ENCODE measurements around the gene RPL36. TPM values are rescaled to one million over a fixed set of nuclear protein-coding genes. Genes with fewer than 3 reads are reported as not detected.

RPL36 gene
- total and polyA plus RNA-seq, 2 experiments from 2014 or later: 895 to 3,204 TPM

- H3K4me1 Mint-ChIP-seq: peaks cover 13% of the 10 kb centered on the region
- H3K36me3 Mint-ChIP-seq (ENCODE audit: low read depth): peaks cover 92% of the 10 kb centered on the region
- DNase-seq (ENCODE audit: low spot score): no peak
- H3K4me3 ChIP-seq: no peak overlapping the region
- no peak overlapping the region for H3K27ac Mint-ChIP-seq
- peaks cover 20% of the 10 kb centered on the region for H4K20me1 ChIP-seq (replicated peaks; ENCODE audit: insufficient read depth)
- H3K36me3 ChIP-seq (ENCODE audit: insufficient read depth): peaks cover 53% of the 10 kb centered on the region
- H3K4me2 ChIP-seq: no peak overlapping the region
- H3K79me2 ChIP-seq (replicated peaks; ENCODE audit: insufficient read depth): no peaks in the 10 kb centered on the region; the same call in 1 of the 2 replicates
- no peaks in the 10 kb centered on the region for H3K9me3 Mint-ChIP-seq
- H3K9me2 ChIP-seq (ENCODE audit: insufficient read depth): no peaks in the 10 kb centered on the region
- peaks cover 13% of the 10 kb centered on the region for H3K27me3 Mint-ChIP-seq (ENCODE audit: insufficient read depth, low read depth, poor library complexity)
- H3K27me3 ChIP-seq (ENCODE audit: insufficient read depth): no peaks in the 10 kb centered on the region
- 0 out of 2 replicates have a peak, but pooled peaks cover 3% of the 10 kb centered on the region for H3K4me1 ChIP-seq (ENCODE audit: insufficient read depth)
- no peak overlapping the region for H2AFZ ChIP-seq
- no peak for ATAC-seq
- H3K4me3 Mint-ChIP-seq: no peak overlapping the region
- no peak overlapping the region for H3K27ac ChIP-seq (ENCODE audit: low read depth)
- H3F3A ChIP-seq (replicated peaks; ENCODE audit: low read depth): peaks cover 11% of the 10 kb centered on the region
- TF ChIP-seq JUNB (IDR thresholded peaks at IDR 0.05; ENCODE audit: unreplicated experiment) (no peak), ETS1 (IDR thresholded peaks at IDR 0.05) (no peak), REST (IDR thresholded peaks at IDR 0.05; ENCODE audit: unreplicated experiment) (no peak), EZH2 (IDR thresholded peaks at IDR 0.05; ENCODE audit: low read depth, unreplicated experiment) (no peak), POLR2AphosphoS5 (IDR thresholded peaks at IDR 0.05; ENCODE audit: low read depth) (no peak), ZNF114 (CRISPR knock-in tag; IDR thresholded peaks at IDR 0.05) (no peak), CTCF (conservative IDR thresholded peaks at IDR 0.05; ENCODE audit: low read depth in 2 of 2) (no peak), STAT1 (IDR thresholded peaks at IDR 0.05; ENCODE audit: unreplicated experiment) (no peak), EZH2phosphoT487 (IDR thresholded peaks at IDR 0.05; ENCODE audit: unreplicated experiment) (no peak), ZNF331 (CRISPR knock-in tag; IDR thresholded peaks at IDR 0.05; ENCODE audit: low read depth) (no peak), NANOG (IDR thresholded peaks at IDR 0.05; ENCODE audit: borderline replicate concordance) (no peak), CREB1 (CRISPR knock-in tag; IDR thresholded peaks at IDR 0.05; ENCODE audit: low read depth) (no peak), ZNF462 (CRISPR knock-in tag; IDR thresholded peaks at IDR 0.05) (no peak)
Measured at GRCh38 chr19:5664515-5664914, 25.6 kb upstream of the RPL36 start.
